IMR-90 (cell line): ENCODE data around the gene PDE5A. TPM values are rescaled to one million over a fixed set of nuclear protein-coding genes. Genes with fewer than 3 reads are reported as not detected.
A peak's percentile ranks its signal among the peaks of the same experiment; 100 is the strongest.

Source experiments
- ATAC-seq: fragments of 200-7000 bp; cut with Tn5 transposase; 2 replicates; pipeline ENCODE4 v1.9.1; 2020; ENCODE audit warnings: low read depth, mild to moderate bottlenecking, moderate library complexity
- BruUV-seq: library from RNA; stranded (reverse); fragments of 400-500 nt; replicated peaks from 2 replicates; lab custom pipeline; 2021; lab: Mats Ljungman, UMichigan
- CTCF ChIA-PET: fragments of 300-600 bp; formaldehyde crosslinking; extraction: SDS; loops from one replicate; lab custom pipeline; 2021; ENCODE audit warnings: antibody characterized with exemption; lab: Yijun Ruan, JAX
- POLR2A ChIA-PET: fragments of 300-600 bp; sonication (Branson Sonifier 250); formaldehyde crosslinking; loops from one replicate; lab custom pipeline; 2022; ENCODE audit warnings: antibody characterized with exemption; ENCODE audit not compliant: unreplicated experiment; lab: Charles Lee
- DNase-seq: peaks from one replicate; pipeline ENCODE4 v3.0.0; 2013
- H2AFZ ChIP-seq: replicated peaks from 2 replicates; pipeline ENCODE3; 2013; ENCODE audit warnings: low read length, mild to moderate bottlenecking; ENCODE audit not compliant: poor library complexity
- H2AK5ac ChIP-seq: 2 replicates; pipeline ENCODE4 v1.6.1; 2013; ENCODE audit warnings: low read depth, low read length, inconsistent platforms
- H2AK9ac ChIP-seq: replicated peaks from 2 replicates; pipeline ENCODE3; 2013; ENCODE audit warnings: mild to moderate bottlenecking, low read depth, low read length, moderate library complexity; ENCODE audit not compliant: poor library complexity
- H2BK120ac ChIP-seq: 2 replicates; pipeline ENCODE4 v1.6.1; 2013; ENCODE audit warnings: low read depth, low read length, inconsistent platforms
- H2BK15ac ChIP-seq: 3 replicates; pipeline ENCODE4 v1.6.1; 2013; ENCODE audit warnings: low read depth, low read length, inconsistent platforms
- H2BK20ac ChIP-seq: 2 replicates; pipeline ENCODE4 v1.6.1; 2013; ENCODE audit warnings: low read depth, mild to moderate bottlenecking, inconsistent platforms, low read length, moderate library complexity
- H2BK5ac ChIP-seq: 2 replicates; pipeline ENCODE4 v1.6.1; 2013; ENCODE audit warnings: mild to moderate bottlenecking, low read depth, low read length, inconsistent platforms; ENCODE audit not compliant: poor library complexity, severe bottlenecking
- H3K14ac ChIP-seq: replicated peaks from 2 replicates; pipeline ENCODE4 v1.6.1; 2013; ENCODE audit warnings: low read depth, low read length, inconsistent platforms
- H3K18ac ChIP-seq: 2 replicates; pipeline ENCODE4 v1.6.1; 2013; ENCODE audit warnings: low read depth, low read length, control low read depth
- H3K23ac ChIP-seq: 2 replicates; pipeline ENCODE4 v1.6.1; 2013; ENCODE audit warnings: low read depth, low read length, inconsistent platforms
- H3K27ac ChIP-seq: 2 replicates; pipeline ENCODE4 v1.5.1; 2013; ENCODE audit warnings: mild to moderate bottlenecking, control low read depth, low read length; ENCODE audit not compliant: insufficient read depth
- H3K27me3 ChIP-seq: 2 replicates; pipeline ENCODE4 v1.6.1; 2013; ENCODE audit warnings: low read length; ENCODE audit not compliant: control insufficient read depth, insufficient read depth
- H3K36me3 ChIP-seq: 2 replicates; pipeline ENCODE4 v1.6.1; 2013; ENCODE audit warnings: low read length, mixed read lengths; ENCODE audit not compliant: control insufficient read depth, insufficient read depth
- H3K4ac ChIP-seq: 2 replicates; pipeline ENCODE4 v1.6.1; 2013; ENCODE audit warnings: low read depth, low read length, inconsistent platforms
- H3K4me1 ChIP-seq: 2 replicates; pipeline ENCODE4 v1.6.1; 2013; ENCODE audit warnings: low read length, mixed read lengths; ENCODE audit not compliant: control insufficient read depth, insufficient read depth
- H3K4me2 ChIP-seq: 2 replicates; pipeline ENCODE4 v1.6.1; 2013; ENCODE audit warnings: low read depth, mild to moderate bottlenecking, control low read depth, low read length, moderate library complexity
- H3K4me3 ChIP-seq: 2 replicates; pipeline ENCODE4 v1.5.1; 2013; ENCODE audit warnings: low read depth, mild to moderate bottlenecking, control low read depth, low read length, moderate library complexity; ENCODE audit not compliant: insufficient read depth
- H3K56ac ChIP-seq: 2 replicates; pipeline ENCODE4 v1.6.1; 2013; ENCODE audit warnings: low read length, inconsistent platforms; ENCODE audit not compliant: insufficient read depth; ENCODE audit errors: extremely low read depth
- H3K79me1 ChIP-seq, 2 experiments: 2 replicates each; pipeline ENCODE4 v1.6.1; 2013; ENCODE audit warnings: low read length in 2 of 2, inconsistent platforms in 1 of 2, low read depth in 1 of 2
- H3K9ac ChIP-seq: 2 replicates; pipeline ENCODE4 v1.6.1; 2013; ENCODE audit warnings: low read depth, low read length, control low read depth
- H3K9me1 ChIP-seq: 2 replicates; pipeline ENCODE4 v1.6.1; 2013; ENCODE audit warnings: low read length, inconsistent platforms; ENCODE audit not compliant: insufficient read depth
- H3K9me3 ChIP-seq: 2 replicates; pipeline ENCODE4 v1.6.1; 2013; ENCODE audit warnings: low read length; ENCODE audit not compliant: control insufficient read depth, insufficient read depth
- H4K20me1 ChIP-seq: 2 replicates; pipeline ENCODE4 v1.6.1; 2013; ENCODE audit warnings: low read length, inconsistent platforms; ENCODE audit not compliant: insufficient read depth
- H4K5ac ChIP-seq: 2 replicates; pipeline ENCODE4 v1.6.1; 2013; ENCODE audit warnings: mild to moderate bottlenecking, low read depth, low read length, control low read depth
- H4K8ac ChIP-seq, 2 experiments: 2 replicates each; pipeline ENCODE4 v1.6.1; 2013; ENCODE audit warnings: low read depth in 2 of 2, low read length in 2 of 2, control low read depth in 1 of 2, inconsistent platforms in 1 of 2
- H4K91ac ChIP-seq: 2 replicates; pipeline ENCODE4 v1.6.1; 2013; ENCODE audit warnings: low read depth, low read length, inconsistent platforms; ENCODE audit not compliant: insufficient read depth
- BHLHE40 ChIP-seq: fragments of 150-350 bp; IDR thresholded peaks from 2 replicates; pipeline ENCODE4 v1.6.1; 2016; ENCODE audit warnings: mild to moderate bottlenecking, low read depth, low read length
- CEBPB ChIP-seq: IDR thresholded peaks from 2 replicates; pipeline ENCODE4 v1.6.1; 2012; ENCODE audit warnings: low read depth, low read length, improper control_type of control experiment
- CHD1 ChIP-seq: IDR thresholded peaks from 2 replicates; pipeline ENCODE4 v1.6.1; 2012; ENCODE audit warnings: low read depth, low read length, improper control_type of control experiment
- ELK1 ChIP-seq: fragments of 150-350 bp; IDR thresholded peaks from 2 replicates; pipeline ENCODE4 v1.6.1; 2016; ENCODE audit warnings: low read depth, mild to moderate bottlenecking, low read length, moderate library complexity, borderline replicate concordance
- MAFK ChIP-seq: IDR thresholded peaks from 2 replicates; pipeline ENCODE4 v1.6.1; 2012; ENCODE audit warnings: low read depth, low read length, improper control_type of control experiment
- MXI1 ChIP-seq: IDR thresholded peaks from 2 replicates; pipeline ENCODE4 v1.6.1; 2012; ENCODE audit warnings: low read depth, mild to moderate bottlenecking, low read length, moderate library complexity, borderline replicate concordance
- NFE2L2 ChIP-seq: fragments of 150-350 bp; IDR thresholded peaks from 2 replicates; pipeline ENCODE4 v1.6.1; 2016; ENCODE audit warnings: low read depth, mild to moderate bottlenecking, low read length
- POLR2A ChIP-seq: IDR thresholded peaks from 2 replicates; pipeline ENCODE4 v1.6.1; 2012; ENCODE audit warnings: mild to moderate bottlenecking, low read depth, low read length
- RCOR1 ChIP-seq: IDR thresholded peaks from 2 replicates; pipeline ENCODE4 v1.6.1; 2012; ENCODE audit warnings: mild to moderate bottlenecking, low read length, improper control_type of control experiment; ENCODE audit not compliant: insufficient replicate concordance
- dilution Hi-C: fragments of 300-500 bp; cut with HindIII; formaldehyde crosslinking; loops from one replicate; pipeline ENCODE4 v1.14.3; 2018; ENCODE audit warnings: low sequenced_read_pairs; ENCODE audit not compliant: unreplicated experiment
- in situ Hi-C: fragments of 300-500 bp; cut with MboI; formaldehyde crosslinking; loops from 3 replicates; pipeline ENCODE4 v1.14.3; 2019; ENCODE audit warnings: low sequenced_read_pairs, inconsistent platforms, mixed read lengths
- intact Hi-C: fragments of 100-400 bp; cut with micrococcal nuclease; formaldehyde crosslinking; loops from 2 replicates; pipeline ENCODE4 v1.10.0; 2022
- polyA plus RNA-seq, 3 experiments: library from polyadenylated mRNA; depleted of rRNA; stranded (reverse); fragments of >200 nt; gene quantifications; 2 replicates each; pipeline ENCODE4 v1.2.3, GENCODE V29; 2012; ENCODE audit warnings: low replicate concordance in 1 of 3
- total RNA-seq: library from RNA; depleted of rRNA; stranded (reverse); fragments of >200 nt; gene quantifications from 2 replicates; pipeline ENCODE4 v1.2.3, GENCODE V29; 2012

The PDE5A gene
- total and polyA plus RNA-seq, 2 of the 4 experiments (the other 2 are of a cell fraction) = 101 to 770 TPM

GRCh38 chr4:119659576-119659975 lies 31.0 kb upstream of the PDE5A start:
- Histone ChIP-seq H2BK20ac (peak overlapping the region; percentile 15; the same call in 1 of the 2 replicates), H3K14ac (no peak overlapping the region), H3K18ac (peak overlapping the region; percentile 27; the same call in 1 of the 2 replicates), H3K9me3 (no peaks in the 10 kb centered on the region), H3K23ac (no peak overlapping the region), H3K36me3 (no peaks in the 10 kb centered on the region), H3K79me1 (peaks cover 0 to 12% of the 10 kb centered on the region in 2 experiments; a peak in 1 of 4 replicates), H4K91ac (no peak overlapping the region), H3K4ac (peak overlapping the region; percentile 20; the same call in 1 of the 2 replicates), H3K4me1 (peaks cover 21% of the 10 kb centered on the region), H3K27ac (peak overlapping the region; percentile 50; the same call in 1 of the 2 replicates), H3K9ac (no peak overlapping the region), H3K4me3 (no peak overlapping the region), H2BK120ac (peak overlapping the region; percentile 30; the same call in 1 of the 2 replicates), H2BK15ac (no peak overlapping the region), H2AK9ac (no peak overlapping the region), H3K4me2 (0 out of 2 replicates have a peak overlapping the region, but pooled peaks have one; percentile 34), H2BK5ac (peak overlapping the region; percentile 100), H2AFZ (no peak overlapping the region), H2AK5ac (no peak overlapping the region), H3K56ac (no peak overlapping the region; the same call in 1 of the 2 replicates), H3K9me1 (peaks cover 3% of the 10 kb centered on the region; the same call in 1 of the 2 replicates), H4K20me1 (no peaks in the 10 kb centered on the region), H3K27me3 (no peaks in the 10 kb centered on the region), H4K5ac (no peak overlapping the region), H4K8ac (peak overlapping the region in 1 of 2 experiments; percentile 40; a peak in 1 of 4 replicates)
- ChIA-PET CTCF (interaction anchor here (1.0 to 1.6 kb wide), 3 partner anchors 31 to 71 kb away, joined by 3 to 8 read pairs (median 3); partner anchors contain the start of gene PDE5A), POLR2A (interaction anchor here (0.9 to 1.8 kb wide), 4 partner anchors 23 to 75 kb away, joined by 4 to 19 read pairs (median 8); partner anchors contain the start of gene PDE5A)
- DNase-seq = peak; percentile 94
- dilution Hi-C loops = no loop called here
- intact Hi-C loops = loop anchor here (1.0 to 2.0 kb wide), 2 partner anchors 31 to 75 kb away; partner anchors contain the start of gene PDE5A
- in situ Hi-C loops = no loop called here
- TF ChIP-seq RCOR1 (peak; percentile 76), POLR2A (no peak), ELK1 (no peak), CHD1 (no peak), MXI1 (0 out of 2 replicates have a peak, but pooled peaks have one; percentile 20), BHLHE40 (0 out of 2 replicates have a peak, but pooled peaks have one; percentile 16), MAFK (peak; percentile 83), NFE2L2 (peak; percentile 69), CEBPB (no peak)
- BruUV-seq = no TSS peak
- ATAC-seq = peak; percentile 58
